C4-2B (cell line): ENCODE results near the gene ZNF622.
"Not testable (repeated sequence)": the region's sequence is repeated elsewhere in the genome, so short reads cannot be mapped to it uniquely, and the experiment has no call there.

ENCODE experiments used
- H3K27ac ChIP-seq: fragments of 450-650 bp; 2 replicates; pipeline ENCODE4 v1.5.1; 2017
- CTCF ChIP-seq: fragments of 450-650 bp; conservative IDR thresholded peaks from 2 replicates; pipeline ENCODE4 v1.5.1; 2017; ENCODE audit warnings: mild to moderate bottlenecking
- ZFX ChIP-seq: fragments of 450-650 bp; IDR thresholded peaks from 2 replicates; pipeline ENCODE4 v1.6.1; 2017

ZNF622 gene

GRCh38 chr5:16480144-16480543, 14.5 kb upstream of the ZNF622 start:
- H3K27ac ChIP-seq = no peak overlapping the region
- TF ChIP-seq ZFX (no peak), CTCF (no peak)

GRCh38 chr5:16477541-16477940, 11.9 kb upstream of the ZNF622 start:
- H3K27ac ChIP-seq = no peak overlapping the region
- TF ChIP-seq ZFX = no peak
- no peak for TF ChIP-seq CTCF

GRCh38 chr5:16476417-16476816, 10.8 kb upstream of the ZNF622 start:
- H3K27ac ChIP-seq = not testable (repeated sequence)

GRCh38 chr5:16471387-16471786, 5.8 kb upstream of the ZNF622 start:
- H3K27ac ChIP-seq = no peak overlapping the region
- TF ChIP-seq CTCF (no peak), ZFX (no peak)

DNA sequence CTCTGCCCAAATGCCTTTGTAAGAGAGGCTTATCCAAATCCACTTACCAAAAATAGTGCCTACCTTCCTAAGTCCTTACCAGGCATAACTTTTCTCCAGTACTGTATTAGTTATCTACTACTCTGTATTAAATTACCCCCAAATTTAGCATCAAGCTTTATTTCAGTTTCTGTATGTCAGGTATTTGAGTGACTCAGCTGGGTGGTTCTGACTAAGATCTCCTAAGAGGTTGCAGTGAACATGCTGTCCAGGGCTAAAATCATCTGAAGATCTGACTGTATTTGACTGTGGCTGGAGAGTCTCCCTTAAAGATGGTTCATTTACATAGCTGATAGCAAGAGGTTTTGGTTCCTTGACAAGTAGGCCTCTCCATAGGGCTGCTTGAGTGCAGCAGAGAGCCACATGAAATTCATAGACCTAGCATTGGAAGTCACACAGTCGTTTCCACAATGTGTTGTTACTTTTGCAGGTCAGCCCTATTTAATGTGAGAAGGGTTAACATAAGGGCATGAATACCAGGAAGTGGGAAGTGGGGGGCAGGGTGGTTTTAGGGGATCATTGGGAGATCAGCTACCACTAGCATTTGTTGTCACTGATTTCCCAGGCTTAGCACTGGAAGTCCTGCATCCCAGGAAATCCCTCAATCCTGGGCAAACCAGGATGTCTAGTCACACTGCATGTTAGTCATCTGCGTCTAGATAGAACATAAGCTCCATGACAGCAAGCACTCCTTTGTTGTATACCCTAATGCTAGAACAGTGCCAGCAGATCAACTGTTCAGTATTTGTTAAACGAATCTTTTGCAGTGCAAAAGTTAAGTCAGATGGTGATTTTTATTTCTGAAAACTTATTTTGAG, 2.0 kb upstream of the ZNF622 start:
- TF ChIP-seq CTCF (no peak), ZFX (no peak)
- H3K27ac ChIP-seq = no peak overlapping the region

DNA sequence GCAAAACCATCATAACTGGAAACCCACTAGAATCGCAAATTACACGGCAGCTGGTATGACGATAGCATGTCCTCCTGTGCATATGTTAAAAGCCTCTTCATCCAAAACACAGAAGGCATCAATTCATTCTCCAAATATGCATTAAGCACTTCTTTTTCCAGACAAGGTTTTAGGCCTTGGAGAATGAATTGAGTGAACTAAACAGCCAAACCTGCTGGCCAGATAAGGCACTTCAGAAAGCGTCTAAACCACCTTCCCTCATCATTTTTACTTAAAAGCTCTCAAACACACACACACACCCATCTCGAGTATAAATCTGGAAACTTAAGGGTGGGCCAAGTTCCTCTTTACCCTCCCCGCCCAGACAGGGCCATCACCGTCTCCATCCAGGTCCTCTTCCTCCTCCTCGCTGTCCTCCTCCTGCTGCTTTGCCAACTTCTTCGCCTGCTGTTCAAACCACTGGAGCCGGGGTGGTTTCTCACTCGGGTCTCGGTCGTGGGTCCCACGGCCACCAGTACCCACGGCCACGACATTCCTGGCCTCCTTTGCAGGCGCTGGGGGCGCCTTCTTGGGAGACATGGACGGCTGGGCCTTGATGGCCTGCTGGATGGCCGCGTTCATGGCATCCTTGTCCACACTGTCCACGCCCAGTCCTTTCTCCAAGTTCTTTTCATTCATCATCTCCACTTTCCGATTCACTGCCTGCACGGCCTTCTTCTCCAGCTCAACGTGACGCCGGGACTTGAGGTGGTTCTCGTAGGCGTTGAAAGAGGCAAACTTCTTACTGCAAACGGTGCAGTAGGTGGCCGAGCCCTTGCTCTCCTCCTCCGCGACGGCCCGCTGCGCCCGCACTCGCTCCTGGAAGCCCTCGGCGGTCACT, 696 bp downstream of the ZNF622 start:
- TF ChIP-seq ZFX (no peak), CTCF (no peak; the same call in 1 of the 2 replicates)
- peak overlapping the region; percentile 88 for H3K27ac ChIP-seq

- no peak overlapping the region for H3K27ac ChIP-seq
- no peak for TF ChIP-seq CTCF
- no peak for TF ChIP-seq ZFX
These were observed 1.4 kb downstream of the ZNF622 start for GRCh38 chr5:16464231-16464630.
